ENCODE results near the gene TMPRSS2.

- no peak for TF ChIP-seq CTCF (IDR thresholded peaks at IDR 0.05; ENCODE audit: insufficient read depth, low read depth, low read length)
- TF ChIP-seq EZH2 (IDR thresholded peaks at IDR 0.05; ENCODE audit: insufficient read depth, low read length) = no peak
Measured at GRCh38 chr21:41501919-41502318, 6.0 kb downstream of the TMPRSS2 start.
